Gastrocnemius medialis (tissue), 4 donors: ENCODE measurements around the gene AFG1L.

ENCODE experiments used
- CTCF ChIP-seq, 5 experiments: fragments of 450-650 bp in 3 of 5; fragments of 200-600 bp in 2 of 5; sonication (generic) in 2 of 5; IDR thresholded peaks in 4 of 5; conservative IDR thresholded peaks in 1 of 5; 1 replicate in 4 of 5; 2 replicates in 1 of 5; pipeline ENCODE4 v1.5.1; 2016 to 2019; ENCODE audit warnings: antibody characterized with exemption in 5 of 5, mild to moderate bottlenecking in 3 of 5, moderate library complexity in 3 of 5
- POLR2A ChIP-seq, 2 donors: fragments of 450-650 bp; IDR thresholded peaks; one replicate each; pipeline ENCODE4 v1.6.1; 2017; ENCODE audit warnings: antibody characterized with exemption in 2 of 2, mild to moderate bottlenecking in 2 of 2, moderate library complexity in 2 of 2

- TF ChIP-seq CTCF (IDR thresholded peaks at IDR 0.05 in 4 of 5, conservative IDR thresholded peaks at IDR 0.05 in 1 of 5) (no peak), POLR2A (IDR thresholded peaks at IDR 0.05) (no peak)
Measured at GRCh38 chr6:108523697-108524096, 228.8 kb downstream of the AFG1L start.
